GM12892 (cell line): ENCODE data around the gene PET100.
A peak's percentile ranks its signal among the peaks of the same experiment; 100 is the strongest.

Source experiments
- POLR2A ChIP-seq: IDR thresholded peaks from 2 replicates; pipeline ENCODE4 v1.6.1; 2011; ENCODE audit warnings: low read depth, low read length, control low read depth
- POLR2AphosphoS5 ChIP-seq: IDR thresholded peaks from 2 replicates; pipeline ENCODE4 v1.6.1; 2011; ENCODE audit warnings: low read depth, low read length, control low read depth
- TAF1 ChIP-seq: IDR thresholded peaks from 2 replicates; pipeline ENCODE4 v1.6.1; 2011; ENCODE audit warnings: low read depth, mild to moderate bottlenecking, control low read depth, low read length, borderline replicate concordance

- TF ChIP-seq POLR2A, result 0 out of 2 replicates have a peak, but pooled peaks have one; percentile 27
- TF ChIP-seq POLR2AphosphoS5, result no peak
- TF ChIP-seq TAF1, result no peak
These were observed 51.2 kb downstream of the PET100 start, which contains the start of gene TRAPPC5 for GRCh38 chr19:7680606-7681339.
